Hematopoietic multipotent progenitor cell (in vitro differentiated cells): ENCODE measurements around the gene ADGRG2. TPM values are rescaled to one million over a fixed set of nuclear protein-coding genes. Genes with fewer than 3 reads are reported as not detected.
"Not testable (repeated sequence)": the region's sequence is repeated elsewhere in the genome, so short reads cannot be mapped to it uniquely, and the experiment has no call there.

ENCODE experiments used
- DNase-seq, 3 donors: peaks; one replicate each; pipeline ENCODE4 v3.0.0-alpha.2; 2011 to 2015; ENCODE audit warnings: low read depth in 2 of 3, low spot score in 2 of 3
- total RNA-seq: library from RNA; depleted of rRNA; stranded (reverse); fragments of >200 nt; gene quantifications from one replicate; pipeline ENCODE4 v1.2.3, GENCODE V29; 2012

ADGRG2 gene
- total RNA-seq, 1 donor: not detected

DNA sequence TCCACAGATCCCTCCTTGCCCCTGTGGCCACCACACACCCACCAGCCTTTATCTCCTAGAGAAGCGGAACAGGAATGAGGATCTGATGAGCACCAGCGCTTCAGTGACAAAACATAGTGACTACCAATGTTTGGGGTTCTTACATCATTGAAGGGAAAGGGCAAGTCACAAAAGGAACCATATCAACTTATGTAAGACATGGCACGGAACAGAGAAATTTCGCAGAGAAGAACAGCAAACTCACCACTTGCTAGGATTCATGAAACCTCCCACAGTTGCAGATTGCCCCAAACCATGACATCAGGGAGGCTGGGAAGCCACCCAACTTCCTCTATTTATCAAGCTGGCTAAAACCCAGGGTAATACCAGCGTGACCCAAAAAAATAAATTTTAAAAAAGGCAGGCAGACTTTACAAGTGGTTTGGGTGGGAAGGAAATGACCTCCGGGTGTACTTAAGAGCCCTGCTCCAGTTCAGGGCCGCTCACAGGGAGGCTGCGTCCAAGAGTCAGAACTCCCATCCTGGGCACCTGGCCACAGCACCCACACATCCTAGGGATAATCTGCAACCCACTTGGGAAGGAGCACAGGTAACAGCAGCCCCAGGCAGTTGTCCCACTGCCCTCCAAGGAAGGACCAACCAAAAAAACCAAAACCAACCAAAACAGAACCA, 36.0 kb downstream of the ADGRG2 start:
- DNase-seq: peak in 2 of 3 donors; percentile 13 to 44

DNA sequence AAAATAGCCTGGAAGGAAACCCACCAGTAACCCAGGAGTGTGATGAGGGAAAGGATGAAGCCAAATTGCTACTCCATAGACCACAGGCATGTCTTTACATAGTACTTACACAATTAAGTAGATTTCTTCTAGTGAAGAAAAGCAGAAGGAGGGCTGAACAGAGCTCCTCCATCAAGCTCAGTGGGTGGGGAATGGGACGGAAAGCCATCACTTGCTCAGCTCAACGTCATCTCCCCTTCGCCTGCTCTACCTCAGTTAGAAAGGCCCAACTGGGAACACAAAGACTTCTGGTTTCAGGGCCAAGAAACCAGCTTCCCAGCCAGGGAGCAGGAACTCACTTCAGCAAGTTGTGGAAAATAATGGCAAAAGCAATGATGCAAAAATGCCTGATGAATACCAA, 36.6 kb downstream of the ADGRG2 start:
- DNase-seq: no peak

DNA sequence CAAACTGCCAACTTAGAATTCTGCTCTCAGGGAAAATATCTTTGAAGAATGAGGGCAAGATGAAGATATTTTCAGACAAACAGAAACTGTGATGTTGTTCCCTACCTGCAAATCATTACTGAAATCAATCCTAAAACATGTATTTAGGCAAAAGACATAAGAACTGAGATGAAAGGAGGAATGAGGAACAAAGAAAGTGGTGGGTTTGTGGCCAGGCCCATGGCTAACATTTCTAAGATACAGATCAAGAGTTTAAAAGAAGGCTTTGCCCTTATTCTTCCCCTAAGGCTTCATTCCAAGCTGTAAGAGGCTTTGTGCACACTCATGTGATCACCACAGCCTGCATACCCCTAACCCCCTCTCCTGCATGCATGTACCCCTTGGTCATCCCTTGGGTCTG, 46.5 kb downstream of the ADGRG2 start:
- DNase-seq: no peak

DNA sequence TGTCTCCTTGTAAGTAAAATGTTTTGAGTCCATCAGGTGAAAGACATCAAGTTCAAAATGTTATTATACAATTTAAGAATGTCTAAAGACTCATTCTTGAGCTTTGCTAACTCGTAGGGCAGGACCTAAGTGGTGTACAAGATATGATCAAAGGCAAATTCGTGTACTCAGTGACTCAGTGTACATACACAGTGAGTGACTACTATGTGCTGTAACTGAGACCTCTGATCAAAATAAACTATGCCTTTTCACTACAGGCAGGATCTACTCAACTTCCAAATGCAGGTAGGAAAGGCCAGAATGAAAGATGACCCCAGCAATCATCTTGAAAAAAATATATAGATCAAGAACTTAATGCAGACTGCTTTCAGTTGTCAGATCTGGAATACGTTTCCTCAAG, 49.9 kb downstream of the ADGRG2 start:
- DNase-seq: no peak

DNA sequence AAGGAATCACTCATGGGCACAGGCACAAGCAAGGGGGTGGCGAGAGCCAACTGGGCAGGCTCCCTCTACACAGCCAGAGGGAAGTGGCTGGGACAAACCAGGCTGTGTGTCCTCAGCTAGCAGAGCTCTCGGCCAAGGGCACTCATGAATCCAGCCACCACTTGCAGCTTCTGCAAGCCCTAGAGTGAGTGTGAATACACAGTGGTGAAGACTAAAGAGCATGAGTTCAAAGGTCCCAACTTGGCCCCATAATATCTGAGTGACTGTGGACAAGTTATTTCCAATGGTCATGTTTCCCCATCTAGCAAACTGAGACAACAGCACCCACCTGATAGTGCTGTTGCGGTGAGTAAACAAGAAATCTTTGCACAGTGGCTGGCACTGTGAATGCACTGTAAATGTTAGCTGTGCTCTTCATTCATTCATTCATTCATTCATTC, 51.7 kb downstream of the ADGRG2 start:
- DNase-seq: no peak

DNA sequence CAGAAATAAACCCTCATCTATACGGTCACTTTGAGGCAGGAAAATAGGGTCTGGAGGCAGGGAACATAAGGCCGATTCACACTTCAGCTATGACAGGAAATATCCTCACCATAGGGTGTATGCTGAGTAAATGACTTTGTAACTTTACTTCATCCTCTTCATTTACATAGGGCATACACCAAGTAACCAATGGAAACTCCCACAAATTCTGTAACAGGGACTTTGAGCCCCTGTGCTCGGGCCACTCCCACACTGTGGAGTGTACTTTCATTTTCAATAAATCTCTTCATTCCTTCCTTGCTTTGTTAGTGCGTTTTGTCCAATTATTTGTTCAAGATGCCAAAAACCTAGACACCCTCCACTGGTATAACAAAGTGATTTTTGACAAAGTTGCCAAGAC, 55.3 kb downstream of the ADGRG2 start:
- DNase-seq: not testable (repeated sequence)

DNA sequence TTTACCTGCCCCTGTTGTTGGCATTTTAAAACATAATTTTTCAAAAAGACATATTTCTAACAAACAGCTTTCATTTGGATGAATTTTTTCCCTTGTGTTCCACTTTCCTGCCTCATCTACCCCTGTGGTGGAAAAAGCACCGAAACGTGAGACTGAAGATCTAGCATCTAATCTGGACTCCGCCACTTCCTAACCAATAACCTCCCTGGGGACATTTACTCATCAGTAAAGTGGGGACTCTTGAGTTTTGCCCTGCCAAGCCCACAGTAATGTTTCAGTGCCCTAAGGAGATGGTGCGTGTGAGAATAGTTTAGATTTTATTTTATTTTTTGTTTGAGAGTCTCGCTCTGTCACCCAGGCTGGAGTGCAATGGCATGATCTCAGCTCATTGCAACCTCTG, 56.7 kb downstream of the ADGRG2 start:
- no peak for DNase-seq

DNA sequence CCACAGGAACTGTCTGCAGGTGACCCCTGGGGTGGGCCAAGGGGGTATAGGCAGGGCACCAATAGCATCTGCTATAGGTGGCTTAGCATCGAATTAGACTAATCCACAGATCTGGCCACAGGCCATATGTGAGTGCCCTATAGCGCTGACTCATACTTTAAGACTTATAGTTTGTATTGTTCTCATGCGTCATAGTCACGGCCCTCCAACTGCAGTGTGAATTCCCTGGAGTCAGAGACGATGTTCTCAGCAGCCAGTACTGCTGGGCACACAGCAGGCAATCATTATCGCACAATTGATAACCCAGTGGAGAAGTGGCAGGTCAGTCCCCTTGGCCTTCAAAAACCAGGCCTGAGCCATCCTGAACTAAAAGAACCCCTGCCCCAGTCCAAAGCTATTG, 58.1 kb downstream of the ADGRG2 start:
- DNase-seq: no peak

DNA sequence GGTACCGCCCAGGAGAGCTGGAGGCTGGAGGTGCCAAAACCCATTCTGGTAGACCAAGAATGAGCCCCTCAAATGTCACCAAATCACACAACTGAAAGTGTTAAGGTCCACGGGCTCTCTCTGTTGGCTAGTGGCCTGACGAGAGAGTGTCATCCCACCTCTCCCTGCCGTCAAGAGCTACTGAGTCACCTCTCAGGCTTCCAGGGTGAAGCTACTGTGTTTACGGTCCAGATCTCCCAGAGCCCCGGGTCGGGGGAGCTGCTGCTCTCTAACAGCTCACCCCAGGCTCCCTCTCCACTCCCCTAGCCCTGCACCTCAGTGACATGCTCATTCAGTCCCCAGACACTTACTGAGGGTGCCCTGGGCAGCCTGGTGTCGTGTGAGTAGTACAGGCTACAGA, 59.2 kb downstream of the ADGRG2 start:
- DNase-seq: no peak

DNA sequence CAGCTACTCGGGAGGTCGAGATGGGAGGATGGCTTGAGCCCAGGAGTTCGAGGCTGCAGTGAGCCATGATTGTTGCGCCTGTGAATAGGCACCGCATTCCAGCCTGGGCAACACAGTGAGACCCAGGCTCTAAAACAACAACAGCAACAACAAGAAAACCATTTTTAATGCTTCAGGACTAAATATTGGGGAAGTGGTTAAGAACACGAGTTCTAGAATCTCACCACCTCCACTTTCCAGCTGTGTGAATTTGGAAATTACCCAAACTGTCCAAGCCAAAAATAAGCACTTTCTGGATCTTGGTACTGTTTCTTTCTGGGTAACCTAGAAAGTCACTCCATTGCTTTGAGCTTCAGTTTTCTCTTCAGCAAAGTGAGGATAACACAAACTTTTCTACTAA, 63.2 kb downstream of the ADGRG2 start:
- no peak for DNase-seq

DNA sequence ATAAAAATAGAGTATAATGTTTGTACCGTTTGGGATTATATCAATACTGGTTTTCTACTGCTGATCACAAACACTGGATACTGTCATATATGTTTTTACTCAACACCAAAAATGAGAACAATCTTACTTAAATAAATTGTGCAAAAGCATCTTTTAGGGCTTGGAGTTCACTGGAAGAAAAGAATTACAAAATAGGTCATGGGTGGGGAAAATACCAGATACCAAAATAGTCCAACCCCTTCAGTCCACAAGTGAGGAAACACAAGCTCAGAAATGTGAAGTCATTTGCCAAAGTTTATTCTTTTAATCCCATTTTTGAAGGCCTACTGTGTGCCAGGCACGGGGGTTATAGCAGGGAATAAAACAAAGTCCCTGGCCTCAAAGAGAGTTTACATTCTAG, 64.4 kb downstream of the ADGRG2 start:
- no peak for DNase-seq

DNA sequence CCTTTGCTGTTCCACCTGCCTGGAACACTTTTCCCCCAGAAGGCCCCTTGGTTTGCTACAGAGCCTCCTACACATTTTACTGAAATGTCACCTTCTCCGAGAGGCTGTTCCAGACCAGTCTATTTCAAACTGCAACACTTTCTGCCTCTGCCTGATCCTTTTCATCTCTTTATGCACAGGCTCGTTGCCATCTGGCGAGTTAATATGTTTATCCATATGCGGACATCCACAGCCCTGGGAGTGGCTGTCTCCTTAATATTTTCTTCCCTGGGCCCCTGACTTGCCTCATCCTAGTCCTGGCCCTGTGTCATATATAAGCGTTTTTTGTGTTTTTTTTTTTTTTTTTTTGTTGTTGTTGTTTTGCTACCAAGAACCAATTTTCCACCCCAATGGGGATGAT, 73.2 kb downstream of the ADGRG2 start:
- no peak for DNase-seq

DNA sequence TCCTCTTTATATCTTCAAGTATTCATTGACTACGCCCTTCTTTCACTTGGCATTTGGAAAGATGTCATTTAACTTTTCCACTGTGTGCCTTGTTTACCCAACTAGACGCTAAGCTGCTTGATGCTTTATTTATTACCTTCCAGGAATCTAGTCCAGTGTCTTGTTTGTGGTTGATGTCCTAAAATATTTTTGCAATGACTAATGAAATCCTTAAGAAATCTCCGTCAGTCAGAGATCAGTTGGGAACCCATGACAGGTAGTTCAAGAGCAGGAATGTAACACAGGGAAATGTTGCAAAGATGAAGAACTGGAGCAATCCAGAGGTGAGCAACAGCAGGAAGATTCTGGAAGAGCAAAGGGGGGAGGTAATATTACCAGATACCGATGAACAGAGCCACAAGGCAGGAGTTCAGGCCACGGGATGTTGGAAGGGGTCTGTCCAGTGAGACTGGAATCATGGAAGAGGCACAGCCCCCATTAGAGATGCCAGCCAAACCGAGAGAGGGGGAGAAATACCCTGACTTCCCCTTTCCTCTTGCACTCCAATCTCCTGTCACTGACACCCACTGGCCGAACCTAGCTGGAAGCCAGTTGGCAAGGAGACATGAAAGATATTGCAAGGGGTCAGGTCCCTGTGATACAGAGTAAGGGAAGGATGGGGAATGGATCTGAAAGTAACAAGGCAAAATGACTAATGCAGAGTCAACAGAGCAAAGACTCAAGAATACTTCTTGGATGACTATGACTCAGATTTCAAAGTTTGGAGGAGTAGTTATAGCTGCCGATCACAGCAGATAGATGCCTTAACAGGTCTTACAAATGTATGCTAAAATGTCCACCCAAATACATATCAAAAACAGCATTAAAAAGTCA, 75.7 kb downstream of the ADGRG2 start:
- no peak for DNase-seq

DNA sequence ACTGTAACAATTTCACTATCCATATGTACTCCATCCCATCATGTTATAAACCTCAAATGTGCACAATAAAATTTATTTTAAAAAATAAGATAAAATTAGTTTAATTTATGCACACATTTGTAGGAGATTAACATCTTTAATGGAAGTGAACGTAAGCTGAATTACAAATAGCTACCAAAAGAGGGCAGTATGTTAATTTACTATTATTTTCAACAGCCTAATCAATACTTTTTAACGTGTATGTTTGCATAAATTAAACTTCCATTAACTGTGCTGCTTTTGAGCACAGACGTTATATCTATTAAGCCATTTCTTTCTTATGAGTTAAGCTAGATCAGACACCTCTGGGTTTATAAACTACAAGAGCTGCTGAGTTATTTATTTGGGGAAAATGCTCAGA, 81.9 kb downstream of the ADGRG2 start:
- no peak for DNase-seq

DNA sequence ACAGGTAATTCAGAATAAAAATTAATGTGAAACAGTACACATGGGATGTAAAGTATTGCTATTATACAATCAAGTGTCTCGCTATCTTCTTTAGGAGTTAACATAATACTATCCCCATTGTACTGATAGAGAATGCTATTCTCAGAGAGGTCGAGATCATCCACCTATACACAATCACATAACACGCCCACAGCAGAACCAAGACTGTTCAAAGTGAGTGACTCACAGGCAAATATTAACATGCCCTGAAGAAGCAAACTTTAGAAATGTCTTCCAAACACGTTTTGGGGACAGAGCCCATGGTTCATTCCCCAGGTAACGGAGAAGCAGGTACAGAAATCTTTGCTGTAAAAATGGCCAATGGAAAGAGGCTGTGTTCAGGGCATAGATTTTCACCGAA, 88.2 kb downstream of the ADGRG2 start:
- DNase-seq: no peak

DNA sequence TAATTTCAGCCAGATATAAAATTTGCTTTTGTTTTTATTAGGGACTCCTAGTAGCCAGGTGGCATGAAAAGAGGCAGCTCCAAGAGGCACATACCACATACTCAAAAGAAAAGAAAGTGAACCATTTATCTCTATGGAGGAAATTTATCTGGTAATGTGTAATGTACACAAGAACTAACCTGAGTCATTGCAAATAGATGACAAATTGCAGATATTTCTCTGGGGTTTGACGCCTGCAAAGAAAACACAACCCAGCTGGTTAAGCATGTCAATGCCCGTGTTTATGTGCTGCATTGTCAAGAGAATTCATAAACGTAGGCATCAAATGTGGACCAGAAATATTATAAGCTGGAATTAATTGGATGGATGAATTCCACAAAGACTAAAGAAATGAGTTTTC, 91.5 kb downstream of the ADGRG2 start:
- no peak for DNase-seq

DNA sequence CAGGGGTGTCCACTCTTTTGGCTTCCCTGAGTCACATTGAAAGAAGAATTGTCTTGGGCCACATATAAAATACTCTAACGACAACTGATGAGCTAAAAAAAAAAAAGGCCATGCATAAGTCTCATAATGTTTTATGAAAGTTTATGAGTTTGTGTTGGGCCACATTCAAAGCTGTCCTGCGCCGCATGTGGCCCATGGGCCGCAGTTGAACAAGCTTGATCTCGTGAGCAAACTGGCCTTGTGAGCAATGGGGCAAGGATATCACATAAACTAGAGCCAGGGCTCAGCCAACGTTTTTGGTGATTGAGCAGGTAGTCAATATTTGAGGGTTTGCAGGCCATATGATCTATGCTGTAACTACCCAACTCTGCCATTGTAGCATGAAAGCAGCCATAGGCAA, 93.7 kb downstream of the ADGRG2 start:
- DNase-seq: no peak

DNA sequence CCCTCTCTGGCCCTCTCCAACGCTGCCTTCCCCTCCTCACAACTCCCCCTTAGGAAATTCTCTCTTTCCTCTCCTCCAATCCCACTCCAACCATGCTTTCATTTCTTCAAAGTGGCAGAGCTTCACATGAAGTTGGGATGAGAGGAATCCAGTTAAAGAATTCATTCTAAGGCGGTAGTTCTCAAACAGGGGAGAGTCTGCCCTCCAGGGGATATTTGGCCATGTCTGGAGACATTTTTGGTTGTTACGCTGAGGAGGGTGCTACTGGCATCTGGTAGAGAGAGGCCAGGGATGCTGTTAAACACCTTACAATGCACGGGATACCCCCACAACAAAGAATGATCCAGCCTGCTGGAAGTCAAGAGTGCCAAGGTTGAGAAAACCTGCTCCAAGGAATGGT, 97.9 kb downstream of the ADGRG2 start:
- no peak for DNase-seq

DNA sequence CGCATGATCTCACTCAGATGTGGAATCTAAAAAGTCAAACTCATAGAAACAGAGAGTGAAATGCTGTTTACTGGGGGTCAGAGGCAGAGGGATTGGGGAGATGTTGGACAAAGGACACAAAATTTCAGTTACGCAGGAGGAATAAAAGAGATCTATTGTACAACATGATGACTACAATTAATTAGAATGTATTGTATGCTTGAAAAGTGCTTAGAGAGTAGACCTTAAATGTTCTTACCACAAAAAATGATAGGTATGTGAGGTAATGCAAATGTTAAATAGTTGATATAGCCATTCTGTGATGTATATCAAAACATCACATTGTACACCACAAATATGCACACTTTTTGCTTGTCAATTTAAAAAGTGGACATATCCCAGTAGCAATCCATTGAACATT, 102.3 kb downstream of the ADGRG2 start:
- DNase-seq: no peak

DNA sequence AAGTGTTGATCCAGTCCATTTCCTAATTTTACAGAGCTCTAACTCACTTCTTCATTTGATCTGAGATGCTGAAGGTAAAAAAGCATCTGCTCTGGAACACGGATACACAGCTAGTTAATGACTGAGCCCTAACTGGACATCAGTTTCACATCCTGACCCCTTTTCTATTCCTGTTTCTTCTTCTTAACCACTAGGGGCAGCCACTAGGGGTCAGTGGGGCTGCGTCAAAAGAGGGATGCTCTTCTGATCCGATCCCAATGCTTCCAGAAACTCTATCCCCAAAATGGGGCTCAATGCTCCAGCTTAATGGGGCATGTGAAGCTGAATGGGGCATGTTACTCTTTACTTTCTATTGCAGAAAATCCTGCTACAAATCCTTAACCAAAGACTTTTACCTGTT, 105.0 kb downstream of the ADGRG2 start:
- DNase-seq: peak in 1 of 3 donors; percentile 2

DNA sequence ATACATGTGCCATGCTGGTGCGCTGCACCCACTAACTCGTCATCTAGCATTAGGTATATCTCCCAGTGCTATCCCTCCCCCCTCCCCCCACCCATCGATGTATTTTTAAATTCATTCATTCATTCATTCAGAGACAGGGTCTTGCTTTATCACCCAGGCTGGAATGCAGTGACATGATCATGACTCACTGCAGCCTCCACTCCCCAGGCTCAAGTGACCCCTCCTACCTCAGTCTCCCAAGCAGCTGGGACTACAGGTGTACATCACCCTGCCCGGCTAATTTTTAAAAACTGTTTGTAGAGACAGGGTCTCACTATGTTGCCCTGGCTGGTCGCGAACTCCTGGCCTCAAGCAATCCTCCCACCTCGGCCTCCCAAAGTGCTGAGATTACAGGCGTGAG, 105.7 kb downstream of the ADGRG2 start:
- DNase-seq: not testable (repeated sequence)

DNA sequence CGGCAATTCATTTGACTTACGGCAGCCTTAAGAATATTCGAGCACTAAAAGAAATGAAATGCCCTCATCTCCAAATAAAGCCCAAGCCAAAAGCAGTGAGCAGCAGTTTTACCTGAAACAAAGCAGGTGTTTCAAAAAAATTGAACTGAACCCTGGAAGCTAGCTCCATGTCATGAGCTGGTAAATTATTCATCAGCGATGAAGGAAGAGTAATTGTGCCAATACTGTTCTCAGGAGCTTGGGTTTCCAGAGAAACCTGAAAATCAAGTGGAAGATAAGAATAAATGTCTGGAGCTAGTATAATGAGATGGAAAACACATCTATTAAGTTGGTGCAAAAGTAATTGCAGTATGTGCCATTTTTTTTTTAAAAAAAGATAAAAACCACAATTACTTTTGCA, 114.4 kb downstream of the ADGRG2 start:
- no peak for DNase-seq
